Stimulated activated CD8-positive, alpha-beta memory T cell treated with anti-CD3 and anti-CD28 coated beads, Interleukin-4, amount 100 ng/mL, for 24 hours (primary cell): ENCODE data around the gene PAIP1.
"Not testable (repeated sequence)": the region's sequence is repeated elsewhere in the genome, so short reads cannot be mapped to it uniquely, and the experiment has no call there.

Experiments
- DNase-seq: peaks from one replicate; pipeline ENCODE4 v3.0.0-alpha.2; 2020; ENCODE audit warnings: low read depth

The PAIP1 gene

DNA sequence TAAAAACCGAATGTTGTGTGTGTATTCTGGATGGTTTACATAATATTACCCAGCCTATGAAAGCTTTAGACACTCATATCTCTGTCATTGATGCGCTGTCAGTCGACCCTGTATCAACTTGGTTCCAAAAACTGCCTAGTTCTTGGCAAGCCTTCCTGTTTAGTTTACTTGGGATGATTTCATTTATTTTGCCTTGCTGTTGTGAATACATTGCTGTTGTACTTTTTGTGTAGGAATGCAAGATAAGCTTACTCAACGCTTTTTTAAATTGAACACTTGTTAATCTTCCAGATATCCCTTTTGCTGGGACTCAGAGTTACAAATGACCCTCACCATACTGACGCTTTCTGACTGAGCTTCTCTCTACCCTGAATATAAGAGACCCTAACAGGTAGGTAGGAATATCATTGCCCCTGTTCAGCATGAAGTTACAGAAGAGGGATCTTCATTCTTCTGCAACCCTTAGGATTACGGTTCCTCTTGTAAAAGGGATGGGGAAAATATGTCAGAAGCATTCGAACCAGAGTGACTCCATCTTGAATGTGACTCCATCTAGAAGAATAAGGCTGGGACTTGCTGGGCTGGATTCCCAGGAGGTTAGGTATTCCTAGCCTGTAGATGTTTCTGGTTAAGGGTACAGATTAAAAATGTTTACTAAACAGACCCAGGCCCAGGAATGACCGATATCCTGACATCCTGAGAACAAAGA is 13.7 kb upstream of the PAIP1 start:
- DNase-seq: no peak

DNA sequence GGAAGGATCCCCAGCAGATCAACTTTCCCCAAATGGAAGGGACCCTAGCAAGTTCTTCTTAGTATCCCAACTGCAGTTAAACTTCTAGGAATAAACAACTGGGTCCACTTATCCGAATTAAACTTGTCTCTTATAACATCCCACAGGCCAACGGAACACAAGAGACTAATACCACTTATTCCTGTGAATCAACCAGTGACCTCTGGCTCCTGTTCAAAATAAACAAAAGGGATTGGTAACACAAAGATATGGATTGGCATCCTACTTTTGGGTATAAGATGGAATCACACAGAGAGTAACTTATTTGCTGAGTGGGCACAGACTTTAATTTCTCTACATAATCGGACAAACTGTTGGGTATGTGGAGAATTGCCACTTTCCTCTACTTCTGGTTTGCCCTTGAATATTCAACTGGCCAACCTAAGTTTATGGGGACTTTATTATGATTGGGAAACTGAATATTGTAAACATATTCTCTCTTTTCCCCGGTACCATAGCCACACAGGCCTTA is 12.4 kb upstream of the PAIP1 start:
- no peak for DNase-seq

DNA sequence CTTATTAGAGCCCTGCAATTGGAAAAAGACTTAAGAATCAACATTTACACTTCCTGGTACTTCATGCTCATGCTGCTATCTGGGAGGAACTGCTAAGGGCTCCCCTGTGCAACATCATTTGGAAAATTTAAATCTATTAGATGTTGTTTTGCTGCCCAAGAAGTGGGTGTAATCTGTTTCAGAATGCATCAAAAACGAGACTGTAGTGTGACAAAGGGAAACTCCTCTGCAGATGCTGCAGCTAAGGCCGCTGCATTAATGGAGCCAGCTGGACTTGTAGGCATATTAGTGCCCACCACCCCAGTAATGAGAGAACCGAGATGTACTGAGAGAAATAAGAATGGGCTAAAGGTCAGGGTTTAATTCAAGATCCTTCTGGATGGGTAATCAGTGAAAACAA is 11.1 kb upstream of the PAIP1 start:
- no peak for DNase-seq

DNA sequence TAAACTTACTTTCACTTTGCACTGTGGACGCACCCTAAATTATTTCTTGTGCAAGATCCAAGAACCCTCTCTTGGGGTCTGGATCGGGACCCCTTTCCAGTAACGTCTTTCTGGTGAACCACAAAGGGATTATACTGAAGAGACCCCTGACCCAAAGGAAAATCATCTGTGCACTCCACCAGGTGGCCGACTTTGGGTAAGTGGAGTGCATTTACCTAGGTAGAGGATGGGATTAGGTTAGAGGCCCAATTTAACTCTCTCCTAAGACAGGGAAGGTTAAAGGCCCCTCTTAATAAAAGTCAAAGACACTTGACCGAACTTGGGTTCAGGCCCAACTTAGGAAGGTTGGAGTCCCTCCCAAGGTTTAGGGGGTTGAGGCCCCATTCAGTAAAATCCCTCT is 8.2 kb upstream of the PAIP1 start:
- no peak for DNase-seq

GRCh38 chr5:43564289-43564850 is 7.5 kb upstream of the PAIP1 start:
- no peak for DNase-seq

GRCh38 chr5:43563321-43563720 is 6.4 kb upstream of the PAIP1 start:
- DNase-seq: no peak

DNA sequence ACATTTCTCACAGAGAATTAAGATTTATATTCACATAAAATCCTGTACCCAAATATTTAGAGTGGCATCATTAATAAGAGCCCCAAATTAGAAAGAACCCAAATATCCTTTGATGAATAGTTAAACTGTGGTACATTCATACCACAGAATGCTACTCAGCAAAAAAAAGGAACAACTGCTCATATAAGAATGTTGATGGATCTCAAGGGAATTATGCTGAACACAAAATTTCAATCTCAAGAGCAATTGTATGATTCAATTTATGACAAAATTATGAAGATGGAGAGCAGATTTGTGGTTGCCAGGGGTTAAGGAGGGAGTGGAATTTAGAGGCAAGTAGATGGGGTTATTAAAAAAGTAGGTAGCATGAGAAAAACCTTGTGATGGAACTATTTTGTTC is 4.5 kb upstream of the PAIP1 start:
- no peak for DNase-seq

- no peak for DNase-seq
Measured at GRCh38 chr5:43560128-43560527, 3.3 kb upstream of the PAIP1 start.

DNA sequence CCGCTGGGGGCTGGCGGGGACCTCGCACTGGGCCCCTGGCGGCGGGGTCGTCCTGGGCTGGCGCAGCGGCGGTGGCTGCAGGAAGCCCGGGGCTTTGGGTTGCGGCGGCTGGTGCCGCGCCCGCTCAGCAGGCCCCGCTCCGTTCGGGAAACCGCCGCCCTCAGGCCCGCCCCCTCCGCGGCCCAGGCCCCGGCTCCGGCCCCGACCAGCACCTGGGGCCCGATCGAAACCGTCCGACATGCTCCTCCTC is 345 bp downstream of the PAIP1 start:
- not testable (repeated sequence) for DNase-seq

DNA sequence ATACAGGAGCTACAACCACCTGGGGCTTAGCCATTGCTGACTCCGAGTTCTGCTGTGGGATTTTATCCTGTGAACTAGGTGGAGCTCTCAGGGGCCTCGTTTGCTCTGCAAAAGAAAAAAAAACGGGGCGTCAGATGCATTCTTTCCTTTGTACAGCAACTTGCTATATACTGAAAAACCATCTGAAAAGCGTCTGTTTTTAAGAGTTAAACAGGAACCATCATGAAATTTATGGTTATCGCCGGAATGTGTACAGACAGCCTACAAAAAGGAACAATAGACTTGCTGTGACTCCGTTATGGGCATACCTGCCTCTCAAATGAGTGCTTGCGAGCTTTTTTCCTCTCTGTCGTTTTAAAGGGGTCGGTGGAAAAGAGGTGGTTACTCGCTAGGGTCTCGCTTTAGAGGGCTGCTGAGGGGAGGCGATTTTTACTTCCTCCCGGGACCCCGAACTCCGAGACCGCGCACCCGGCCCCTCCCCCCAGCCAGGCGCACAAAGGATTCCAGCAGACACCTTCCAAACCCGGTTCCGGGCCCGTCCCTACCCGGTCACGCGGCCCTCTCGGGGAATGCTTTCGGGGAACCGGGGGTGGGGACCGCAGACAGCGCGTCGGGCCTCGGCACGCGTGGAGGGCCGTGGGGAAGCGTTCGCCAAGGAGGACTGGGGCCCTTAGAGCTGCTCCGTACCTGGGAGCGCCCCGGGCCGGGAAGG is 826 bp downstream of the PAIP1 start:
- DNase-seq: peak; percentile 24

GRCh38 chr5:43554497-43554896 is 2.4 kb downstream of the PAIP1 start:
- no peak for DNase-seq

DNA sequence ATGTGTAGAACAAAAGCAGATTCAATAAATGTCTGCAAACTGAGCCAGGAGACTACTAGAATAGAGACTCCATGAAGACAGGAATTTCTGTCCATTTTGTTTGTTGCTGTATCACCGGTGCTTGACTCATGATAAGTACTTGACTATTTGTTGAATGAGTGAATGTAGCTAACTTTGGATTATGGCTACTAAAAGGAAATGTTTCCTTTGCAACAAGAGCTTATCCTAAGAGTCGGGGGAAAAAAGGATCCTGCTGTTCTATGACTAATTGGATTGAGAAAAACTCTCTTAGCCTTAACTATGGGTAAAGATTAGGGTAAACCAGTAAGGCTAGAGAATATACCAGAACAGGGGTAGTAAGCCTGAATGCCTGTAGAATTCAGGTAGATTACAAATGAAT is 3.5 kb downstream of the PAIP1 start:
- no peak for DNase-seq

GRCh38 chr5:43551731-43552130 is 5.1 kb downstream of the PAIP1 start:
- DNase-seq: no peak

DNA sequence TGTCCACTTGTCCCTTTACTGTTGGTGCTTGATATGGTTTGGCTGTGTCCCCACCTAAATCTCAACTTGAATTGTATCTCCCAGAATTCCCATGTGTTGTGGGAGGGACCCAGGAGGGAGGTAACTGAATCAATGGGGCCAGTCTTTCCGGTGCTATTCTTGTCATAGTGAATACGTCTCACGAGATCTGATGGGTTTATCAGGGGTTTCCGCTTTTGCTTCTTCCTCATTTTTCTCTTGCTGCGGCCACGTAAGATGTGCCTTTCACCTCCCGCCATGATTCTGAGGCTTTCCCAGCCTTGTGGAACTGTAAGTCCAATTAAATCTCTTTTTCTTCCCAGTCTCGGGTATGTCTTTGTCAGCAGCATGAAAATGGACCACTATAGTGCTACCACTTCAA is 7.6 kb downstream of the PAIP1 start:
- not testable (repeated sequence) for DNase-seq

DNA sequence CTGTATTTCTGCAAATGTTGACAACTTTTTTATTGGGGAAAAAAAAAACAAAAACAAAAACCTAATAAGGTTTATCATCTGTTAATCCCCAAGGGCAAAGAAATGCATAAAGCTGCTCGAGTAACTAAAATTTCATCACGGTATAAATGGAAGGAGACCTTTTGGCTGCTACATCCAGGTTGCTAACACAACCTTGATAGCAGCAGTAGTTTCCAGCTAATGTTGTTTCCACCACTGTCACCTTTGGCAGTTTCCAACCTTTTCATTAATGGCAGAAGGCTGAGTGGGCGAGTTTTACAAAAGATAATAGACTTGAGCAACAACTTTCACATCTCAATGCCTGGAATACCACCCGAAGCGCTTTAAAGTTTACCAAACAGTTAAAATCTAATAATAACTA is 8.5 kb downstream of the PAIP1 start:
- no peak for DNase-seq

- DNase-seq: no peak
Measured at GRCh38 chr5:43547532-43547931, 9.3 kb downstream of the PAIP1 start.

DNA sequence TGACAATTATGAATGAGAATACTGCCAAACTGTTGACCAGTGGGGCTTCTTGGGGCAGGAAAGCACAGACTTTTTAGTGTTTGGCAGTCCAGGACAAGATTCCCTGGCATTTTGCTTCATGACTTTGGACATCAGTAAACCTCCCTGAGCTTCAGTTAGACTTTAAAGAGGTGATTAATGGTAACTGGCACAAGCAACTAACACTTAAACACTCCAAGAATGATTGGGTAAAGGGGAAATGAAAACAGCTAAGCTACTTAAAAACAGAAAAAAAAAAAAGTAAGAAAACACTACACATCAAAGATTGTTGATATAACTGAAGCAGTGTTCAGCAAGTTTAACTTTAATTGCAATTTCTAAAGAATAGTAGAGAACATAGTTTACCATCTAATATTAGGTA is 13.4 kb downstream of the PAIP1 start:
- no peak for DNase-seq

- DNase-seq: no peak
Measured at GRCh38 chr5:43540746-43541145, 16.1 kb downstream of the PAIP1 start.

DNA sequence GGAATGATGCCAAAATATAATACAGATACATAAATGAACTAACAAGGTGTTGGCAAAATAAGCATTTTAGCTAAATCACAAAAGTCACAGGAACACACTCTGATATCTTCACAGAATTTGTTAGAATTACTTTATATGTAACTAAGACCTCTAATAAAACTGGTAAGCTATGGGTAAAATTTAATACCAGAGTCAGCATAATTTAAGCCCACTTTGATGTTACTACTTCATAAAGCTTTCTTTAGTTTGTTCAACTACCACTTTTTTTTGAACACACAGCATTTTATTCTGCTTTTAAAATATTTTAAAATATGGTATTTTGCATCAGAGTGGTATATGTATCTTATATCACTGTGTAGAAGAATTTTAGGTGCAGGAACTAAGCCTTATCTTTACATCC is 19.9 kb downstream of the PAIP1 start:
- no peak for DNase-seq

GRCh38 chr5:43533646-43534045 is 23.2 kb downstream of the PAIP1 start:
- DNase-seq: no peak

DNA sequence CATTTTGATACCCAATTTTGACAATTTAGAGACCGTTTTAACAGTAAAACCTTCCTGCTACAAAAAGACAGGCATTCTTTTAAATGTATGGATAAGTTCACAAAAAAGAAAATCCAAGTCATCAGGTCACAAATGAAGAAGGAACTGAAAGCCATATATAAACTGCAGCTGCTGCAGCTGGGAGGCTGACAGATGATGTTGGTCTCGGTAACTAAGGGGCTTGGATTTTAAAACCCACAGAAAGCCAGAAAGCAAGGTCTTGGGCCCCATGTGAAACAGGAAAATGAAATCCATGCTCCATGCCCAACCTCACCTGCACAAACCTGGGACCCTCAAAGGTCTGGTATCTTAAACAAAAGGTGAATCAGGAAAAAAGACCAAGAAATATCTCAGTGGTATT is 26.2 kb downstream of the PAIP1 start:
- no peak for DNase-seq

GRCh38 chr5:43523662-43524072 is 33.2 kb downstream of the PAIP1 start:
- DNase-seq: no peak

DNA sequence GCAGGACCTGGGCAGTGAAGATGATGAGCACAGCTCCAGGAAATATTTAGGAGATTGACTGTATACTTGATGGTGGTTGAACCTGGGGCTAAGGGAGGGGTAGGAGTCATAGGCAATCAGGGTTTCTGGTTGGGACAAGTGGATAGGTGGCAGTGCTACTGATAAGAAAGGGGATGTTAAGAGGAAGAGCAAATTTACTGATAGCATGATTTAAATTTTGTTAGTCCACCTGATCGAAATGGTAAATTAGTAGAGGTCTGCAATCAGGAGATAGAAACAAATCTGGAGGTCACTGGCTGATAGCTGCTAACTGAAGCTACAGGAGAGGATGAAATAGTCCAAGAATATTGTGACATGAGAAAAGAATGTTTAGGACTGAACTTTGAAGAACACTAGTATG is 36.3 kb downstream of the PAIP1 start:
- DNase-seq: no peak

DNA sequence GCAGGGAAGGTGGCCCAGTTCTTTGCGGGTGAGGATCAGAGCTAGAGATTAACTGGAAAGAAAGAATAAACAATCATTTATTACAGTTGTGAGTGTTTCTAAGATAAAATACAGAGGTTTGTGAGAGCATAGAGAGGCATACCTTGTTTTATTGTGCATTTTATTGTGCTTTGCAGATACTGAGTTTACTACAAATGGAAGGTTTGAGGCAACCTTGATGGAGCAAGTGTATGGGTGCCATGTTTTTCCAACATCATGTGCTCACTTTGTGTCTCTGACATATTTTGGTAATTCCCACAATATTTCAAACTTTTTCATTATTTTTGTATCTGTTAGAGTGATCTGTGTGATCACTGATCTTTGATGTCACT is 41.2 kb downstream of the PAIP1 start:
- no peak for DNase-seq
